Skin epidermis (tissue), 12 donors: Measurements from ENCODE around the gene RFTN2.
"Not testable (repeated sequence)": the region's sequence is repeated elsewhere in the genome, so short reads cannot be mapped to it uniquely, and the experiment has no call there.

Source experiments
- H3K27ac ChIP-seq, 21 experiments: fragments of 200-600 bp; sonication (generic) in 11 of 21; one replicate each; pipeline ENCODE4 v1.5.0; 2020; ENCODE audit warnings: mild to moderate bottlenecking in 3 of 21, inconsistent platforms in 2 of 21, moderate library complexity in 2 of 21
- H3K4me3 ChIP-seq, 7 experiments: fragments of 200-600 bp; sonication (generic) in 2 of 7; one replicate each; pipeline ENCODE4 v1.5.0; 2020; ENCODE audit warnings: inconsistent platforms in 2 of 7, mild to moderate bottlenecking in 2 of 7, moderate library complexity in 1 of 7

Gene RFTN2, protein sequence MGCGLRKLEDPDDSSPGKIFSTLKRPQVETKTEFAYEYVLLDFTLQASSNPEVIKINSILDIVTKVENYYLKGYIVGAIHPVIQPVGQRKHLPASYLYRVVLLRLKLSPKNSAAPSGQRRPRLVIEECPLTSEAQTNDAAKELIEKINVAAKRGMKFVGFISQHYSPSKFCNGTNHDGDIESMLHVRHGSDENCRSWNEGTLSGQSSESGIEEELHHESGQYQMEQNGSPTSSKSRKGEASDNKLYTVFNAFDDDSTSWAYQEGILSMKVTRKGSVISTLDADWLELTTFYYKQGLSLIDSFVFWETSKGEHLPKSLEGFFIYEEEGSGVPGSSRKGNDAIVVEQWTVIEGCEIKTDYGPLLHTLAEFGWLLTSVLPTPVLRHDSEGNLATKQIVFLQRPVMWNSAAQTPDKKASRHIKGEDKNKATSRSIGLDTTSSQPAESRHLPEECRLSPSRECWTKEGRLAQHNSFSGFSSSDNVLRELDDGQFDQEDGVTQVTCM

DNA sequence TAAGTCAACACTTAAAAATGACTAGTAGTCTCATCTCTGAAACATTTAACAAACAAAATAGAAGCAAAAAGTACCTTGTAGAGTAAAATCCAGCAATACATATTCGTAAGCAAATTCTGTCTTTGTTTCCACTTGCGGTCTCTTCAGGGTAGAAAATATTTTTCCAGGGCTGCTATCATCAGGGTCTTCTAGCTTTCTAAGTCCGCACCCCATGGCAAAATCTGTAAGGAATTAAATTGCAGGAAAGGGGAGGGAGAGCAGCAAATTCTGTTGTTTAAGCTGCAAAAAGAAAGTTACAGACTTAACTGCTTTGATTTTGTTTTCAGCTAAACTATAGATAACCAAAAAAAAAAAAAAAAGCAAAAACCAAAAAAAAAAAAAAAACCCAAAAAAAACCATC is at the start of gene RFTN2:
TSS of gene RFTN2 (minus strand) at position 342 of the 400 bp plus-strand sequence. CDS start at position 213, 129 bp downstream.
- Histone ChIP-seq H3K27ac (peak within 1 kb of the TSS in 20 of 21 experiments; percentile 2 to 84 (median 60)), H3K4me3 (peak within 1 kb of the TSS; percentile 3 to 32 (median 19))

DNA sequence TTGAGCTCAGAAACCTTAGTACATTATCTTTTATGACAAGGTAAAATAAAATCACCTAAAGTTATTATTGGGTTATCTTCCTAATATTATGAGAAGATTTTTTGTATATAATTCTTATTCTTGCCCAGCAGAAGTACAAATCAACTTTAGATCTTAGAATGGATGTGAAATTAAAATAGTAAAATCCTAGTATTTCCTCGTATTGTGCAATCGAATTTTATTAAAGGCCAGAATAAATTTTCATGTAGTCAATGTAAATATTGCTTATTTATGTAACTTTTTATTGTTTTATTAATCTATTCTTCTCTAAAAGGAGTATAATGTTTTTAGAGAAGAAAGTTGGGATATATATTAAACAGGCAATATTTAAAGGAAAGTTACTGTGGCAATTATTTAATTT is 42.5 kb upstream of the RFTN2 start:
- H3K4me3 ChIP-seq, result no peak overlapping the region
- H3K27ac ChIP-seq, result no peak overlapping the region

DNA sequence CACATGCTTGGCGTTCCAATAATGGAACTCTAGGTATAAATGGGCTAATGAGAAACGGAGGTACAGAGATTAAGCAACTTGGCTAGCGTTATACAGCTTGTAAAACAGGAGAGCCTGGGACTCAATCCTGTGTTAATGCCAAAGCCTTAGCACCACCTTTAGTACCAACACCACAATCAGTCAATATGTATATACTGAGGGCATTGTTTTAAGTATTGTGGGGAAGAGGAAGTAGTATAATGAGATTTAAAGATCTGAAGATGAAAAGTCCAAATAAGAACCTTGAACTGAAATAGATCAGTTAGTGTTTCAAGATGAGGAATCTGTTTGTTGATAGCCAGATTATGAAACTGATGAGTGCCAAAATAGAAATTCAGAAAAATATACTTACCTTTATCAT is 37.9 kb upstream of the RFTN2 start:
- H3K27ac ChIP-seq, result no peak overlapping the region

DNA sequence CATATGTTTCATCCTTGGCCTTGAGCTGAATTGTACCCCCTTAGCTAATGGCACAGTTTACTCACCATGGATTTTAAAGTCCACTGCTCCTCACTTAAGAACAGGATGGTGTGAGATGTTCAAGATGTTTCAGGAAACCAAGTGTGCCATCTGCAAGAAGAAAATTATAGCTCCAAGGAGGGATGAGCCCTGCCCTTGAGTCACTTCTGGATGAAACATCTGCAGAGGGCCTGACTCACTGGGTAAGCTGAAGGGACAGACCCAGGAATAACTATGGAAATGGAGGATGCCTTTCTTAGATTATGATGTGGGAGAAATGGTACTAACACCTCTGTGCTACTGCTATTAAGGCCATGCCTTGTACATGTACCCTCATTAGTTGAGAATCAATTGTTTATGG is 36.2 kb upstream of the RFTN2 start:
- H3K27ac ChIP-seq, result no peak overlapping the region
- no peak overlapping the region for H3K4me3 ChIP-seq

More for the DNA sequence above, 37.9 kb upstream of the RFTN2 start:
- H3K4me3 ChIP-seq, result no peak overlapping the region

DNA sequence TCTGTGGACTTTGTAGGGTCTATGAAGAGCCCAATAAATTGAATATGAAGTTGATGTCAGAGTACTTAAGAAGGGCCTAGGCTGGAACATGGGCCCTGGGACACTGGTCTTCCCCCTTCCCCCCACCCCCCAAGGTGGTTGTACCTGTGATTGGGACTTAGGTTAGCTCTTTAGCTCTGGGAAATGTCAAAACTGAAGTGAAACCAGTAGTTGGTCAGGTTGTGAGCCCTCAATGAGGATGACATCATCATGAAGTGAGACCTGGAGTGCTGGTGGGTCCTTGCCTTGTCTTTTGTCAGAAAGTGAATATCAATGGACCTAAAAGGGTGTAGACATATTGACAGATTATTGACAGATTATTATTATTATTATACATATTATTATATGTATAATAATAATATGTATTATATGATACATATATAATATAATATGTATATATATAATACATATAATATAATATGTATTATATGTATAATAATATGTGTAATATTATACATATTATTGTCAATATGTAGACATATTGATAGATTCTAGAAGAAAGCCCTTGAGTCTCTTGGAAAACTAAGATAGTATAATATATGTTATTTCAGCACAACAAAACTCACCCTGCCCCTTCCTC is 35.1 kb upstream of the RFTN2 start:
- no peak overlapping the region for H3K4me3 ChIP-seq
- no peak overlapping the region for H3K27ac ChIP-seq

DNA sequence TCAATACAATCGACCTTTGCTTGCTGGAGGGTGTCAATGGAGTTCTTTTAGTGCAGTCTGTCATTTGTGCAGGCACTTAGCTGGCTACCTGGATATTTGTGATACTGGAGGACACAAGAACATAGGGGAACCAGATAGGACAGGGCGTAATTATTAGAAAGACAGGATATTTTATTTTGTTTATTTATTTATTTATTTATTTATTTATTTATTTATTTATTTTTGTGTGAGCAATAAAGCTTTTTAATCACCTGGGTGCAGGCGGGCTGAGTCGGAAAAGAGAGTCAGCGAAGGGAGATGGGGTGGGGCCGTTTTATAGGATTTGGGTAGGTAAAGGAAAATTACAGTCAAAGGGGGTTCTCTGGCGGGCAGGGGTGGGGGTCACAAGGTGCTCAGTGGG is 33.8 kb upstream of the RFTN2 start:
- H3K4me3 ChIP-seq, H3K27ac ChIP-seq: not testable (repeated sequence)

DNA sequence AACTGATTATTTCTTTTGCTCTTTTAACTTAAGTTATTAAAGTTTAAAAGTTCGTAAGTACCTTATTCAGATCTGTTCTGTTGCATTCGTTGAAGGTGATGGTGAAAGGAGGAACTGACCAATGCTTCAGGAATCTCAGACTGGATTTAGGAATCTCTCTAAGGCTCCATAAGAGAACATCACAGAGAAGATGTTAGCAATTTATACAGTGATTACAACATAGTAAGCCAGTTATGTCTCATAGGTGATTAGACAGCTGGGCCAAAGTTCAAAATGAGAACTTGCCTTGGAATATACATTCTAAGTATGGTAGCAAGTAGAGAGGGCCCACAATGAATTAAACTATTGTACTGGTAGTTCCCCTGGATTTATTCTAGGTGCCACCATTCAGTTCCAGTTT is 32.9 kb upstream of the RFTN2 start:
- no peak overlapping the region for H3K27ac ChIP-seq
- no peak overlapping the region for H3K4me3 ChIP-seq

DNA sequence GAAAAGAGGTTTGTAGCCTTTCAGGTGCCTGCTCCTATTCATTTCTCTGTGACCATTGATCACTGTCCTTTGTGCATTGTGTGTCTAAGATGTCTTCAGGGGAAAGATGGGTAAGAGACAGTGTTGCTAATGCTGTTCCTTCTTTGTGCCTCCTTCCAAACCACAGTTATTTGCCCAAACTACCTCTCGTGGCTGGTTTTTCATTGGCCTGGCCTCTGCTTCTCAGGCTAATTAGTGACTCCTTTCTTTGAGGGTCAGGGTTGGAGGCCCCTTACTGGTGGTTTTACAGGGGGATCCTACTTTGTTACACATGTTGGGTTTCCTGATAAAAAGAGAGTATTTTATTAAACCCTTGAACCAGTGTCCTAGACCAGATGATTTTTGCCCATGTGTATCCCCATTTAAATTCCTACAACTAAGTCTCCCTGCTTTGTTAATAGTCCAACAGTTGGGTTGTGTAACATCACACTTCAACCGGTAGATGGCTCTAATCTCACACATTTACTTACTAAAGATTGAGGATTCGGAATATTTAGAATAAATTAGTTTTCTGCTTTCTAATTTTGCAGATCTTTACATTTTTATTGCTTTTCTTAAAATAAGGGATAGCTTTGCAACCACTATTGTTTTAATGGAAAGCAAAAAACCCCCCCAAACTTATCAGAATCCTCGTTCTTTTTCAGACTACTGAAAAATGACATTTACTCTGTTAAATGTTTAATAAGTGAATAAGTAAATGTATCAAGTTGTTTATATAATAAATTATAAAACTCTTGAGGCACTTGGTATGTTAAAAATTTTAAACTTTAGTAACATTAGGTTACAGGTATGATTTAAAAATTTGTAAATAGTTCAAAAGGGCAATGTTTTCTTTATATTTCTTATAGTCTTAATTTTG is 32.2 kb upstream of the RFTN2 start:
- Histone ChIP-seq H3K27ac (no peak overlapping the region), H3K4me3 (peak overlapping the region in 4 of 7 experiments; percentile 76 to 92 (median 88))

DNA sequence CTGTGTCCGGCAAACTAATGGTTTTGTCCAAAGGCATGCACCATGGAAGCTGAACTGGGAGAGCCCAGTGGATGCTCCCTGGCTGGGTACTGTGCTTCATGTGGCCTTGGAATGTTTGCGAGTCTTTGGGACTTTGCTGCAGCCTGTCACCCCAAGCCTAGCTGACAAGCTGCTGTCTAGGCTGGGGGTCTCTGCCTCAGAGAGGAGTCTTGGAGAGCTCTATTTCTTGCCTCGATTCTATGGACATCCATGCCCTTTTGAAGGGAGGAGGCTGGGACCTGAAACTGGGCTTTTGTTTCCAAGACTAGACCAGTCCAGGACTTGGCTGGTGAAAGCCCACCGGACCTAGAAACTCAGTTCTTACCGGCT is 31.4 kb upstream of the RFTN2 start:
- Histone ChIP-seq H3K4me3 (peak overlapping the region in 6 of 7 experiments; percentile 76 to 92 (median 88)), H3K27ac (peak overlapping the region in 1 of 21 experiments; percentile 87)

DNA sequence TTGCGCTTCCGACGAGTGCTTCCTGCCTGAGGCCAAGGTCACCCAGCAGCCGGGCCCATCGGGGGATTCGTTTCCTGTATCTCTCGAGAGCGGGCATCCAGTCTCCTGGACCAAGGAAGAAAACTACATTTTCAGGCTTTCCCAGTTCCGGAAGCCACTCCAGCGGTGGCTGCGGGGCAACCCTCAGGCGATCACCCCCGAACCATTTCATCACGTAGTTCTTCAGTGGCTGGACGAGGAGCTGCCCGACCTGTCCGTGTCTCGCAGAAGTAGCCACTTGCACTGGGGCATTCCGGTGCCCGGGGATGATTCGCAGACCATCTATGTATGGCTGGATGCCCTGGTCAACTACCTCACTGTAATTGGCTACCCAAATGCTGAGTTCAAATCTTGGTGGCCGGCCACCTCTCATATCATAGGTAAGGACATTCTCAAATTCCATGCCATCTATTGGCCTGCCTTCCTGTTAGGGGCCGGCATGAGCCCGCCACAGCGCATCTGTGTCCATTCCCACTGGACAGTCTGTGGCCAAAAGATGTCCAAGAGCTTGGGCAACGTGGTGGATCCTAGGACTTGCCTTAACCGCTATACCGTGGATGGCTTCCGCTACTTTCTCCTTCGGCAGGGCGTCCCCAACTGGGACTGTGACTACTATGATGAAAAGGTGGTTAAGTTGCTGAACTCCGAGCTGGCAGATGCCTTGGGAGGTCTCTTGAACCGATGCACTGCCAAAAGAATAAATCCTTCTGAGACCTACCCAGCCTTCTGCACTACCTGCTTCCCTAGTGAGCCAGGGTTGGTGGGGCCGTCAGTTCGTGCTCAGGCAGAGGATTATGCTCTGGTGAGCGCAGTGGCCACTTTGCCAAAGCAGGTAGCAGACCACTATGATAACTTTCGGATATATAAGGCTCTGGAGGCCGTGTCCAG is 30.8 kb upstream of the RFTN2 start:
- Histone ChIP-seq H3K27ac (peak overlapping the region in 18 of 21 experiments; percentile 8 to 91 (median 73)), H3K4me3 (peak overlapping the region; percentile 71 to 92 (median 88))

DNA sequence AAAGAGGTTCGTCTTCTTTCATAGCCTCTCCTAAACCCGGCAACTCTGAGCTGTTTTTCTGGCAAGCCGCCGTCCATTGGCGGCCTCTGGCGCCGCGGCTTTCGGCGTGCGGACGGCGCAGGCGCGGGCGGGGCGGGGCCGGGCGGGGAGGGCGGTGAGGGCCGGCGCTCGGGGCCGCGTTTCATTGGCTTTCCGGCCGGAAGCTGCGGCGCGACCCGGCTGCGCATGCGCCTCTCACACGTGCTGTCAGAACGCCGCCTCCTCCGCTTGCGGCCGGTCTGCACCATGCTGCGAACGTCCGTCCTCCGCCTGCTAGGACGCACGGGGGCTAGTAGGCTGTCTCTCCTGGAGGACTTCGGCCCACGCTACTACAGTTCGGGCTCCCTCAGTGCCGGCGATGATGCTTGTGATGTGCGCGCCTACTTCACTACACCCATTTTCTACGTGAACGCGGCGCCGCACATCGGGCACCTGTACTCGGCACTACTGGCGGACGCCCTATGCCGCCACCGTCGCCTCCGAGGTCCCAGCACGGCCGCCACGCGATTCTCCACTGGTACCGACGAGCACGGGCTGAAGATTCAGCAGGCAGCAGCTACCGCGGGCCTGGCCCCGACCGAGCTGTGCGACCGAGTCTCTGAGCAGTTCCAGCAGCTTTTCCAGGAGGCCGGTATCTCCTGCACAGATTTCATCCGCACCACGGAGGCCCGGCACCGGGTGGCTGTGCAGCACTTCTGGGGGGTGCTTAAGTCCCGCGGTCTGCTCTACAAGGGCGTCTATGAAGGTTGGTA is 29.9 kb upstream of the RFTN2 start, which contains the start of gene MARS2:
TSS of gene MARS2 (plus strand) at position 249 of the 791 bp plus-strand sequence. CDS start at position 286, 37 bp downstream.
- H3K4me3 ChIP-seq, result peak within 1 kb of the TSS; percentile 71 to 92 (median 88)
- peak within 1 kb of the TSS in 20 of 21 experiments; percentile 52 to 91 (median 81) for H3K27ac ChIP-seq

DNA sequence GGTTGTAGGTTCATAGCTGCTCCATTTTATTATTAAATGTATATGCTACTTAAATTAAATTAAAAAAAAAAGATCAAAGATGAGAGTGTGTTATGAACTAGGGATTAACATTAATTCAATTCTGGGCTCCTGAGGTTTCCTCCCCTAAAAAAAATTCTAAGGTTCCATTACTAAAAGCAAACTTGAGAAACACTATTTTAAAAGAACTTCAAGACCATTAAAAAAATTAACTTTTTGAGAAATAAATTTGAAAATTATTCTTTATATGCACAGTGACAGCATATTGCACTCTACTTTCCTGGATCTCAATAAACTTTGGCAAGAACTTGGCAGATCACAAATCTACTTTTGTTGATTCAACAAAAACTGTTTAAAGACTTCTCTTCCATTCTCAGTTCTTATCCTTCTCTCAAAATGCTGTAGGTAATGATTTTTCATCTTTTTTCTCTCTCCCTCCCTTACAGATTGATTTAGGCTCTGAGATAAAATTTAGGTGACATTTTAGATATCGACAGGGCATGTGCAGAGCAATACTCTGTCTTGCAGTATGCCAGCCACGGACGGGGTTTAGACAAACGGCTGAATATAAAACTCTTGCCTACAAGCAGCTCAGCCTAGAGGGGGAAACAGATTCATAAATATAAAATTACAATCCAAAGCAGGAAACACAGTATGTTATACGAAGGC is 29.2 kb upstream of the RFTN2 start:
- H3K27ac ChIP-seq, result peak overlapping the region in 20 of 21 experiments; percentile 48 to 91 (median 81)
- peak overlapping the region; percentile 71 to 92 (median 88) for H3K4me3 ChIP-seq

DNA sequence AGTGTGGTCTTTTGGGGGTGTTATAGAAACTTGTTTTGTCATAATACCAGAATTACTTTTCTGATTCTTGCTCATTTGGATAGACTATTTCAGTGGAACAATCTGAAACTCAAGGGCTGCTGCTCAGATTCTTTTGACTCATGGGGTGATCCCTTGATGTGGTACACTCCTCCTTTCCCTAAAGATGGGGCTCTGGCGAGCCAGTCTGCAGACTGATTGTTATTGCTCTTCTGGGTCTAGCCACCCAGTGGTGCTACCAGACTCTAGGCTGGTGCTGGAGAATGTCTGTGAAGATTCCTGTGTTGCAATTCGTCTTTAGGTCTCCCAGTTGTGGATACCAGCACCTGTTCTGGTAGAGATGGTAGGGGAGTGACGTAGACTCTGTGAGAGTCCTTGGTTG is 25.6 kb upstream of the RFTN2 start:
- Histone ChIP-seq H3K4me3 (no peak overlapping the region), H3K27ac (no peak overlapping the region)

DNA sequence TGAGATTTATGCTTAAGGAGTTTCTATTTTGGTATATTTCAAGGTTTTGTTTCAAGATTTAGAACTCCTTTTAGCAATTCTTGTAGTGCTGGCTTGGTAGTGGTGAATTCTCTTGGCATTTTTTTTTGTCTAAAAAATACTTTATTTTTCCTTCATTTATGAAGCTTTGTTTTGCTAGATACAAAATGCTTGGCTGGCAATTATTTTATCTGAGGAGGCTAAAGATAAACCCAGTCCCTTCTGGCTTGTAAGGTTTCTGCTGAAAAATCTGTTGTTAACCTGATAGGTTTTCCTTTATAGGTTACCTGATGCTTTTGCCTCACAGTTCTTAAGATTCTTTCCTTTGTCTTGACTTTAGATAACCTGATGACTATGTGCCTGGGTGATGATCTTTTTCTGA is 24.3 kb upstream of the RFTN2 start:
- not testable (repeated sequence) for H3K27ac ChIP-seq, H3K4me3 ChIP-seq

DNA sequence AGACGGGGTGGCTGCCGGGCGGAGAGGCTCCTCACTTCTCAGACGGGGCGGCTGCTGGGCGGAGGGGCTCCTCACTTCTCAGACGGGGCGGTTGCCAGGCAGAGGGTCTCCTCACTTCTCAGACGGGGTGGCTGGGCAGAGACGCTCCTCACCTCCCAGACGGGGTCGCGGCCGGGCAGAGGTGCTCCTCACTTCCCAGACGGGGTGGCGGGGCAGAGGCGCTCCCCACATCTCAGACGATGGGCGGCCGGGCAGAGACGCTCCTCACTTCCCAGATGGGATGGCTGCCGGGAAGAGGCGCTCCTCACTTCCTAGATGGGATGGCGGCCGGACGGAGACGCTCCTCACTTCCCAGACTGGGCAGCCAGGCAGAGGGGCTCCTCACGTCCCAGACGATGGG is 21.2 kb upstream of the RFTN2 start:
- not testable (repeated sequence) for H3K27ac ChIP-seq

DNA sequence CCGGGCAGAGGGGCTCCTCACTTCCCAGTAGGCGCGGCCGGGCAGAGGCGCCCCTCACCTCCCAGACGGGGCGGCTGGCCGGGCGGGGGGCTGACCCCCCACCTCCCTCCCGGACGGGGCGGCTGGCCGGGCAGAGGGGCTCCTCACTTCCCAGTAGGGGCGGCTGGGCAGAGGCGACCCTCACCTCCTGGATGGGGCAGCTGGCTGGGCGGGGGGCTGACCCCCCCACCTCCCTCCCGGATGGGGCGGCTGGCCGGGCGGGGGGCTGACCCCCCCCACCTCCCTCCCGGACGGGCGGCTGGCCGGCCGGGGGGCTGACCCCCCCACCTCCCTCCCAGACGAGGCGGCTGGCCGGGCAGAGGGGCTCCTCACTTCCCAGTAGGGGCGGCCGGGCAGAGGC is 20.6 kb upstream of the RFTN2 start:
- not testable (repeated sequence) for H3K27ac ChIP-seq, H3K4me3 ChIP-seq

More for the DNA sequence above, 21.2 kb upstream of the RFTN2 start:
- H3K4me3 ChIP-seq, result not testable (repeated sequence)

DNA sequence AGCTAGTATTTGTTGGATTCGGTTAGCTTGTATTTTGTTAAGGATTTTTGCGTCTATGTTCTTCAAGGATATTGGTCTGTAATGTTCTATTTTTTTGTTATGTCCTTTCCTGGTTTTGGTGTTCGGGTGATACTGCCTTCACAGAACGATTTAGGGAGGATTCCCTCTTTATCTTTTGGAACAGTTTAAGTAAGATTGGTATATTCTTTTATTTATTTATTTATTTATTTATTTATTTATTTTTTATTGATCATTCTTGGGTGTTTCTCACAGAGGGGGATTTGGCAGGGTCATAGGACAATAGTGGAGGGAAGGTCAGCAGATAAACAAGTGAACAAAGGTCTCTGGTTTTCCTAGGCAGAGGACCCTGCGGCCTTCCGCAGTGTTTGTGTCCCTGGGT is 19.8 kb upstream of the RFTN2 start:
- H3K4me3 ChIP-seq, H3K27ac ChIP-seq: not testable (repeated sequence)
